ENCODE measurements around the gene SF3B4. TPM values are rescaled to one million over a fixed set of nuclear protein-coding genes. Genes with fewer than 3 reads are reported as not detected.

SF3B4 gene
- total RNA-seq, 1 donor from 2014 or later, result 68.7 TPM

DNA sequence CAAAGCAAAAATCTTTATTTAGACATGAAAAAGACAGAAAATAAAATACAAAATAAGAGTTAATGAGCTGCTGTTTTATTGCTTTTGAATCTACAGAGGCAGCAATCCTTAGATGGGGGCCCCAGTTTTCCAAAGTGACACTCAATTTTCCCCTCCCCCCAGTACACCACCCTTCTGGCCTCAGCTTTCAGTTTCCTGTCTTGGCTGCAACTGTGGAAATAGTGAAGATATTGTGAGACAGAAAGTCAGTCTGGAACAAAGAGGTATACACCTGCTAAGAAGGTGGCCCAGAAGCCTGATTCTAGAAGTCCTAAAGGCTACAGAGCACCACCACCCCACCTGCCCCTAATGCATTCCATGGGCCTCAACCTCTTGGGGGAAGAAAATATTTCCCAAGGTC is 10.2 kb upstream of the SF3B4 start:
- no peaks in the 10 kb centered on the region for H3K27me3 Mint-ChIP-seq (ENCODE audit: low read depth)
- TF ChIP-seq, protein P1, sequence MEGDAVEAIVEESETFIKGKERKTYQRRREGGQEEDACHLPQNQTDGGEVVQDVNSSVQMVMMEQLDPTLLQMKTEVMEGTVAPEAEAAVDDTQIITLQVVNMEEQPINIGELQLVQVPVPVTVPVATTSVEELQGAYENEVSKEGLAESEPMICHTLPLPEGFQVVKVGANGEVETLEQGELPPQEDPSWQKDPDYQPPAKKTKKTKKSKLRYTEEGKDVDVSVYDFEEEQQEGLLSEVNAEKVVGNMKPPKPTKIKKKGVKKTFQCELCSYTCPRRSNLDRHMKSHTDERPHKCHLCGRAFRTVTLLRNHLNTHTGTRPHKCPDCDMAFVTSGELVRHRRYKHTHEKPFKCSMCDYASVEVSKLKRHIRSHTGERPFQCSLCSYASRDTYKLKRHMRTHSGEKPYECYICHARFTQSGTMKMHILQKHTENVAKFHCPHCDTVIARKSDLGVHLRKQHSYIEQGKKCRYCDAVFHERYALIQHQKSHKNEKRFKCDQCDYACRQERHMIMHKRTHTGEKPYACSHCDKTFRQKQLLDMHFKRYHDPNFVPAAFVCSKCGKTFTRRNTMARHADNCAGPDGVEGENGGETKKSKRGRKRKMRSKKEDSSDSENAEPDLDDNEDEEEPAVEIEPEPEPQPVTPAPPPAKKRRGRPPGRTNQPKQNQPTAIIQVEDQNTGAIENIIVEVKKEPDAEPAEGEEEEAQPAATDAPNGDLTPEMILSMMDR (IDR thresholded peaks at IDR 0.05; ENCODE audit: unreplicated experiment), result no peak
- DNase-seq (ENCODE audit: low spot score in 2 of 2, unreplicated experiment in 2 of 2), result no peak
- peak overlapping the region; percentile 100 for H3K27ac Mint-ChIP-seq
- peaks cover 10% of the 10 kb centered on the region for H3K36me3 Mint-ChIP-seq
- H3K4me1 Mint-ChIP-seq, result peaks cover 46% of the 10 kb centered on the region
- H3K4me3 Mint-ChIP-seq, result peak overlapping the region; percentile 82
- H3K9me3 Mint-ChIP-seq, result no peaks in the 10 kb centered on the region

DNA sequence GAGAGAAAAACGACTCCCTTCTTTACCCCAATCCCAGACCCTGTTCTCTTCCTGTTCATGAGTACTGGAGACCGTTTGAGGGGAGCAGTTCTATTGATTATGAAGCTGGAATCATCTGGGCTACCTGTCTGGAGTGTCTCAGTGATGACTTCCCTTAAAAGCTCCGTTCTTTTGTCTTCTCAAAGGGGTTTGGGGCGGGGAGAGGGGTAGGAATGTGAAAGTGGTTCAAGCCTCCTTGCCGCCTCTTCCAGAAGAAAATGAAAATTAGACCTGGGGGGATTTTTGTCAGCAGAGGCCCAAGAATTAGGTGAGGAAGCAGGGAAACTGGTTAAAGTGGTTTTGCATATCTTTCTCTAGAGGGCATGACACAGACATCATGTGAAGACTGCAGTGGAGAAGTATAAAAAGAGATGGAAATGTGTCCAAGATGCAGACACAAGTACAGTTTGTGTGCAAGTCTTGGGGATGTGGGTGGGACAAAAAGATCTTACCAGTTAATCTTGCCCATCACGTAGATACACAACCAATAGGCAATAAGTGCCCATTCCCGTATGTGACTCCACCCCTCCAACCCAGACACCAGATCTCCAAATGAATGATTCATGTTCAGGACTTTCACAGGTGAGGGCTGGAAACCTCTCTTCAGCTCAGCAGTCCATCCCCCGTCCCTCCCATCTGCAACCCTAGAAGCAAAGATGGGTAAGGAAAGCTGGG is 9.5 kb upstream of the SF3B4 start:
- TF ChIP-seq, protein P1 (IDR thresholded peaks at IDR 0.05; ENCODE audit: unreplicated experiment), result no peak
- H3K27ac Mint-ChIP-seq, result peak overlapping the region; percentile 100
- DNase-seq (ENCODE audit: low spot score in 2 of 2, unreplicated experiment in 2 of 2), result no peak
- H3K4me1 Mint-ChIP-seq, result peaks cover 46% of the 10 kb centered on the region
- H3K4me3 Mint-ChIP-seq, result peak overlapping the region; percentile 82
- no peaks in the 10 kb centered on the region for H3K27me3 Mint-ChIP-seq (ENCODE audit: low read depth)
- H3K36me3 Mint-ChIP-seq, result peaks cover 12% of the 10 kb centered on the region
- no peaks in the 10 kb centered on the region for H3K9me3 Mint-ChIP-seq

- Mint-ChIP-seq H3K27me3 (ENCODE audit: low read depth) (no peaks in the 10 kb centered on the region), H3K27ac (peak within 1 kb of the TSS; percentile 100), H3K4me3 (peak within 1 kb of the TSS; percentile 82), H3K36me3 (peaks cover 20% of the 10 kb centered on the region), H3K4me1 (peaks cover 46% of the 10 kb centered on the region), H3K9me3 (no peaks in the 10 kb centered on the region)
- TF ChIP-seq, protein P1 (IDR thresholded peaks at IDR 0.05; ENCODE audit: unreplicated experiment), result no peak
- DNase-seq (ENCODE audit: low spot score in 2 of 2, unreplicated experiment in 2 of 2), result no peak
Measured at GRCh38 chr1:149936170-149936991, 8.8 kb upstream of the SF3B4 start, which contains the start of gene MTMR11. MTMR11 (minus strand) TSS chr1:149936879; CDS start chr1:149936647, 232 bp downstream.

- DNase-seq (ENCODE audit: low spot score in 2 of 2, unreplicated experiment in 2 of 2), result no peak
- H3K4me1 Mint-ChIP-seq, result peaks cover 39% of the 10 kb centered on the region
- peaks cover 29% of the 10 kb centered on the region for H3K36me3 Mint-ChIP-seq
- TF ChIP-seq, protein P1 (IDR thresholded peaks at IDR 0.05; ENCODE audit: unreplicated experiment), result no peak
- no peak overlapping the region for H3K27ac Mint-ChIP-seq
- no peaks in the 10 kb centered on the region for H3K9me3 Mint-ChIP-seq
- no peak overlapping the region for H3K4me3 Mint-ChIP-seq
- no peaks in the 10 kb centered on the region for H3K27me3 Mint-ChIP-seq (ENCODE audit: low read depth)
Measured at GRCh38 chr1:149934356-149934755, 6.8 kb upstream of the SF3B4 start.

DNA sequence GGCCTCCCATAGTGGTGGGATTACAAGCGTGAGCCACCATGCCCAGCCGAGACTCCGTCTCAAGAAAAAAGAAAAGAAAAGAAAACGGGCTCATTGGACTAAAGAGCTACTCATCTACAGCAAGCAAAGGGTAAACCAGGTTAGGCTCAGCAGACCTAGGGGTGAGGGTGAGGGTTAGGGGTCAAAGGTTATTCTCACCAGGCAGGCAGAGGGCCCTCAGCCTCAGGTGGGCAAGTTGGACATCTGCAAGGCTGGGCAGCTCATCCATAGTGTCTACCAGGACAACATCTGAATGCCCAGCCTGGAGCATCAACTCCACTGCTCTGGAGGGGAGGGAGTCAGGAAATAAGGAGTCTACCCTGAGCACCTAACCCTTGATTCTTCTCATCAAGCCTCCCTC is 5.6 kb upstream of the SF3B4 start:
- peaks cover 29% of the 10 kb centered on the region for H3K36me3 Mint-ChIP-seq
- TF ChIP-seq, protein P1 (IDR thresholded peaks at IDR 0.05; ENCODE audit: unreplicated experiment), result no peak
- DNase-seq (ENCODE audit: low spot score in 2 of 2, unreplicated experiment in 2 of 2), result no peak
- H3K4me1 Mint-ChIP-seq, result peaks cover 45% of the 10 kb centered on the region
- no peak overlapping the region for H3K4me3 Mint-ChIP-seq
- H3K27ac Mint-ChIP-seq, result no peak overlapping the region
- no peaks in the 10 kb centered on the region for H3K9me3 Mint-ChIP-seq
- no peaks in the 10 kb centered on the region for H3K27me3 Mint-ChIP-seq (ENCODE audit: low read depth)

Measured in mesothelial cell of epicardium (in vitro differentiated cells).